ENCODE data around the gene KRABD2.
A peak's percentile ranks its signal among the peaks of the same experiment; 100 is the strongest.

Gene KRABD2

DNA sequence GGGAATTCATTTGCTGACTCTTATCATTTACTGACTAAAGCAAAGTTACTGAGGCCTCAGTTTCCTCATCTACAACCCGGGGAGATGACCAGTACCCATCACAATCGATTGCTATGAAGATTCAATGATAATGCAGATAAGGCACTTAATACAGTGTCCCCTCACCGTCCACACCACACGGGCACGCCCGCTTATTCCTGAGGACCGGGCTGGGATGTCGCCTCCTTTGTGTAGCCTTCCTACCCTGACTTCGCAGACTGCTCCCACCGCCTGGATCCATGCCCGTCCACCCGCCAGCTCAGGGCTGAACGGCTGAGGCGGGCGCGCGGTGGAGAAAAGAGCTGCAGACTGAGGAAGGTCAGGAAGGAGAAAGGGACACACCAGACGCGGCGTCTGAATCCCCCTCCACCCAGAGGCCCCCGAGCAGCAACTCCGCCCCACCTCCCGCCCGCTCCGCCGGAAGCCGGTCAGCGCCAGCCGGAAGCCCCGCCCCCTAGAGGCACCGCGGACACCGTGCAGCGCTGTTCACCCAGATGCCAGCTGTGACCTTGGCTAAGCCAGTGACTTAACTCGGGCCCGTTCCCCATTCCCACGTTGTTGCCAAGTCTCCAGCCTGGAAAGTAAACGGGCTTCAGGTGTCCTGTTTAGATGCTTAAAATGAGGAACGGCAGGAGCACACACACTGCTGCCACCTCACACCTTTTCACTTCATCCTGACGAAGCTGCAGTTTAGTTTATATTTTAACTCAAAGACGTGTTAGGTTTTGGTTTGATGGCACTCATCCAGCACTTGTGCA lies at the start of gene KRABD2:
Gene KRABD2, minus strand, starts transcription at position 434 of the 797 bp plus-strand sequence.
- H3K27ac Mint-ChIP-seq: peak within 1 kb of the TSS; percentile 76
- DNase-seq: peak; percentile 80
- H3K4me1 Mint-ChIP-seq (ENCODE audit: low read depth): peaks cover 59% of the 10 kb centered on the region
- H3K27me3 Mint-ChIP-seq (ENCODE audit: insufficient read depth): peaks cover 3% of the 10 kb centered on the region; the same call in 1 of the 2 replicates
- H3K9me3 Mint-ChIP-seq: no peaks in the 10 kb centered on the region
- H3K36me3 Mint-ChIP-seq (ENCODE audit: low read depth): peaks cover 39% of the 10 kb centered on the region
- TF ChIP-seq, protein P1, sequence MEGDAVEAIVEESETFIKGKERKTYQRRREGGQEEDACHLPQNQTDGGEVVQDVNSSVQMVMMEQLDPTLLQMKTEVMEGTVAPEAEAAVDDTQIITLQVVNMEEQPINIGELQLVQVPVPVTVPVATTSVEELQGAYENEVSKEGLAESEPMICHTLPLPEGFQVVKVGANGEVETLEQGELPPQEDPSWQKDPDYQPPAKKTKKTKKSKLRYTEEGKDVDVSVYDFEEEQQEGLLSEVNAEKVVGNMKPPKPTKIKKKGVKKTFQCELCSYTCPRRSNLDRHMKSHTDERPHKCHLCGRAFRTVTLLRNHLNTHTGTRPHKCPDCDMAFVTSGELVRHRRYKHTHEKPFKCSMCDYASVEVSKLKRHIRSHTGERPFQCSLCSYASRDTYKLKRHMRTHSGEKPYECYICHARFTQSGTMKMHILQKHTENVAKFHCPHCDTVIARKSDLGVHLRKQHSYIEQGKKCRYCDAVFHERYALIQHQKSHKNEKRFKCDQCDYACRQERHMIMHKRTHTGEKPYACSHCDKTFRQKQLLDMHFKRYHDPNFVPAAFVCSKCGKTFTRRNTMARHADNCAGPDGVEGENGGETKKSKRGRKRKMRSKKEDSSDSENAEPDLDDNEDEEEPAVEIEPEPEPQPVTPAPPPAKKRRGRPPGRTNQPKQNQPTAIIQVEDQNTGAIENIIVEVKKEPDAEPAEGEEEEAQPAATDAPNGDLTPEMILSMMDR (IDR thresholded peaks at IDR 0.05): peak; percentile 72
- H3K4me3 Mint-ChIP-seq: peak within 1 kb of the TSS; percentile 89

DNA sequence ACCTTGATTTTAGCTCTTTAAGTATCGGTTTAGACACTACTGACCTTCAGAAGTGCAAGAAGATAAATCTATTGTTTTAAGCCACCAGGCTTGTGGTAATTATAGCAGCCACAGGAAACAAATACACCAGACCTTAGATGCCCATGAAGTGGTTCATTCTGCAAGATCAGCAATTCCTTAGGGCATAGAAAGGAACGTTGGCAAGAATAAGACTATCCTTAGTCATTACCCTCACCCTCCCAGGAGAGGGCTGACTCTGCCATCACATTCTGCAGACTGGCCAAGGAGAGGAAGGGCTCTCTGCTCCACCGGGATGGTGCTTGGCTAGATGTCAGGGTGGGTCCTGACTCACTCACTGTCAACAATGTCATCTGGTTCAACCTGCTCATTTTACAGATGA lies 45.1 kb upstream of the KRABD2 start:
- Mint-ChIP-seq H3K9me3 (no peaks in the 10 kb centered on the region), H3K27ac (no peak overlapping the region), H3K27me3 (ENCODE audit: insufficient read depth) (peaks cover 29% of the 10 kb centered on the region), H3K4me3 (no peak overlapping the region), H3K36me3 (ENCODE audit: low read depth) (no peaks in the 10 kb centered on the region), H3K4me1 (ENCODE audit: low read depth) (peaks cover 7% of the 10 kb centered on the region; the same call in 1 of the 2 replicates)
- DNase-seq: no peak
- TF ChIP-seq, protein P1 (IDR thresholded peaks at IDR 0.05): no peak

DNA sequence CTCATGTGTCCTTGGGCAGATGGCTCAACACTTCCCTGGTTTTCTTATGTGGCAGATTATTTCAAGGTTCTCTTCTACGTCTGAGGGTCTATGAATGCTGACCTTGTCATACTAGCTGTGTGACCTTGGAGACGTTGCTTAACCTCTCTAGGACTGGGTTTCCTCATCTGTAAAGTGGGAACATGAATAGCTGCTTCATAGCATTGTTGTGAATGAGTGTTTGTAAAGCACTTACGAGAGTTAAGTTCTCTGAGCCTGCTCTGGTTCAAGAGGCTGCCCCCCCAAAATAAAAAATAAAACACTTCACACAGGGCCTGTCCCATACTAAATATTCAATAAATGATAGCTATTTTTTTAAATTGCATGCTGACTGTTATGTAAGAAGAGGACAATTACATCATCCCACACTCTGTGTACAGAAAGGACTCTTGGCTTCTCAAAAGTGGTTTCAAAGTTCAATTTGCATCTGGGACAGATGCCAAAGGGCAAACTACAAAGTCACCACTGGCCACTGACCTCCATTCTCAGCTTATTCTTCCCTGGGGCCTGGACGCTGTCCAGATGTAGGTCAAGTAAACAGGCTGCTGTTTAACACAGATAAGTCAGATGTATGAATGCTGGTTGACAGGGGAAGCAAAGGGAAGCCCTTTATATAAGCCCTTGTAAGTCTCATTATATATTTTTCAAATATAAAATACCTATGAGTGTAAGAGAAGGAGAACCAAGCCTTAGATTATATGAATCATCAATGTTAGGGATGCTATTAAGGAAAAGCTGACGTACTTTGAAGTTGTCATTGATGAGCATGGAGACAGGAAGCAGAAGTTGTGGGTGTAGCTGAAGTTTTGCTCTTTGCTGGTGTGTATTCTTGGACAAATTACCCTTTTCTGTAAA lies 43.8 kb upstream of the KRABD2 start:
- peaks cover 28% of the 10 kb centered on the region for H3K27me3 Mint-ChIP-seq (ENCODE audit: insufficient read depth)
- TF ChIP-seq, protein P1 (IDR thresholded peaks at IDR 0.05): no peak
- H3K9me3 Mint-ChIP-seq: no peaks in the 10 kb centered on the region
- H3K27ac Mint-ChIP-seq: no peak overlapping the region
- H3K4me3 Mint-ChIP-seq: no peak overlapping the region
- peaks cover 7% of the 10 kb centered on the region; the same call in 1 of the 2 replicates for H3K4me1 Mint-ChIP-seq (ENCODE audit: low read depth)
- DNase-seq: no peak
- H3K36me3 Mint-ChIP-seq (ENCODE audit: low read depth): no peaks in the 10 kb centered on the region

DNA sequence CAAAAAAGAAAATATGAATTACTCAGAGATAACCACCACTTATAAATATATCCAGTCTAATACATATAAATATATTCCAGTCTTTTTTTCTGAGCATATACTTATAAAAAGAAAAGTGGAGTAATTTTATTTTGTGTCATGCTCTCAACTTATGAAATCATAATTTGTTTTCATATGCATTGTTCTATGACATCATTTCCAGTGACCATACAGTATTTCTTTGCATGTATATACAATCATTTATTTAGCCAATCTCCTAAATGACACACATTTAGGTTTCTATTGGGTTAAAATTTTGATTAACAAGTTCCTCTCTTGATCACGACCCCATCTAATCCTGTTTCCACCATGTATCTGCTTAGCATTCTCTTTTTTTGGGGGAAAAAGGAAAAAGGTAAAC lies 42.8 kb upstream of the KRABD2 start:
- H3K4me3 Mint-ChIP-seq: no peak overlapping the region
- peaks cover 7% of the 10 kb centered on the region; the same call in 1 of the 2 replicates for H3K4me1 Mint-ChIP-seq (ENCODE audit: low read depth)
- no peak overlapping the region for H3K27ac Mint-ChIP-seq
- H3K27me3 Mint-ChIP-seq (ENCODE audit: insufficient read depth): peaks cover 25% of the 10 kb centered on the region
- no peaks in the 10 kb centered on the region for H3K36me3 Mint-ChIP-seq (ENCODE audit: low read depth)
- H3K9me3 Mint-ChIP-seq: no peaks in the 10 kb centered on the region
- DNase-seq: no peak
- TF ChIP-seq, protein P1 (IDR thresholded peaks at IDR 0.05): no peak

DNA sequence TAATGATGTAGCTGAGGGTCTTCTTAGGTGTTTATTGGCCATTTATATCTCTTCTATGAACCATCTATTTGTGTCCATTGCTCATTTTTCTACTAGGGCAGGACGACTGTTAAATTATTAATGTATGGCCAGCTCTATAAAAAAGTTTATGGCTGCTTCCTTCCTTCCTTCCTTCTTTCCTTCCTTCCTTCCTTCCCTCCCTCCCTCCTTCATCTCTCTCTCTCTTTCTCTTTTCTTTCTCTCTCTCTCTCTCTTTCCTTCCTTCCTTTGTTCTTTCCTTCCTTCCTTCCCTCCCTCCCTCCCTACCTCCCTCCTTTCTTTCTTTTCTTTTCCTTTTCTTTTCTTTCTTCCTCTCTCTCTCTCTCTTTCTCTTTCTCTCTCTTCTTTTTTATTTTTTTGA lies 42.0 kb upstream of the KRABD2 start:
- TF ChIP-seq, protein P1 (IDR thresholded peaks at IDR 0.05): no peak
- H3K27me3 Mint-ChIP-seq (ENCODE audit: insufficient read depth): peaks cover 26% of the 10 kb centered on the region

More for the DNA sequence above, 42.0 kb upstream of the KRABD2 start:
- no peaks in the 10 kb centered on the region for H3K36me3 Mint-ChIP-seq (ENCODE audit: low read depth)
- no peak overlapping the region for H3K4me3 Mint-ChIP-seq
- H3K27ac Mint-ChIP-seq: no peak overlapping the region
- no peak for DNase-seq
- H3K9me3 Mint-ChIP-seq: no peaks in the 10 kb centered on the region
- H3K4me1 Mint-ChIP-seq (ENCODE audit: low read depth): peaks cover 7% of the 10 kb centered on the region; the same call in 1 of the 2 replicates

Measured in HFFc6 (cell line).